ENCODE data around the gene KCNJ8. TPM values are rescaled to one million over a fixed set of nuclear protein-coding genes. Genes with fewer than 3 reads are reported as not detected.
"Not testable (repeated sequence)": the region's sequence is repeated elsewhere in the genome, so short reads cannot be mapped to it uniquely, and the experiment has no call there.

The KCNJ8 gene
- total RNA-seq, 1 donor from 2014 or later: 0.93 TPM

- FAIRE-seq: no peak
- no peaks in the 10 kb centered on the region for H3K4me1 Mint-ChIP-seq (ENCODE audit: low read depth, unreplicated experiment)
- no peak overlapping the region for H2AFZ ChIP-seq (ENCODE audit: low read depth, low read length)
Observed at GRCh38 chr12:21788089-21788983, 13.8 kb upstream of the KCNJ8 start.

DNA sequence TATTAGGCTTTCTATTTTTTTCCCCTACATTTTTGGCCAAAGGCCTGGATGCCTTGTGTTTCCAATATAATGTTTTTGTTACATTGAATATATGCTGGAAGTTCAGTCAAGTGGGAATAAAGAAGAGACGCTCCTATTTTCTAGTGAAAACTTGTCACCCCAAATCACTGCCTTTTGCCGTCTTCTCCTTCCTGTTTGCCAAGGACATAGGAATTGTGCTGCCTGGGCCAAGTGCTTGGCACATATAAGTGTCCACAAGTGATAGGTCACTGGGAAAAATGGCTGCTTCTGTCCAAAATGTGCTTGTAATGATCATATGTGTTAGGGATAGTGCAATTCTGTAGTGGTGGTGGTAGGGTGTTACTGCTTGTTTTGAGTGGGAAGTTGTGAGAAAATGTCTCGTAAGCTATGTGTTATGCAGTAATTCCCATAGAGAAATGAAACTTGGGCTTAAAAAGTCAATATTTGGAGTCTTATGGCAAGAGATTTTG lies 11.6 kb upstream of the KCNJ8 start:
- H3K27ac ChIP-seq (ENCODE audit: low read depth, low read length): no peak overlapping the region
- H3K36me3 Mint-ChIP-seq (ENCODE audit: low read depth, unreplicated experiment): no peaks in the 10 kb centered on the region
- H3K27ac Mint-ChIP-seq (ENCODE audit: unreplicated experiment): no peak overlapping the region
- no peaks in the 10 kb centered on the region for H3K27me3 Mint-ChIP-seq (ENCODE audit: low read depth, unreplicated experiment)
- H3K79me2 ChIP-seq (ENCODE audit: insufficient read depth, low read length): no peaks in the 10 kb centered on the region
- no peaks in the 10 kb centered on the region for H3K27me3 ChIP-seq (ENCODE audit: insufficient read depth, low read length)
- H3K9me3 ChIP-seq (ENCODE audit: insufficient read depth, low read depth, low read length): no peaks in the 10 kb centered on the region
- FAIRE-seq (no peak), DNase-seq (ENCODE audit: low read depth) (no peak)
- TF ChIP-seq EZH2 (IDR thresholded peaks at IDR 0.05; ENCODE audit: insufficient read depth, low read length): no peak
- no peak for TF ChIP-seq CTCF (IDR thresholded peaks at IDR 0.05; ENCODE audit: insufficient read depth, low read depth, low read length)
- H3K4me1 Mint-ChIP-seq (ENCODE audit: low read depth, unreplicated experiment): no peaks in the 10 kb centered on the region
- no peaks in the 10 kb centered on the region for H3K36me3 ChIP-seq (ENCODE audit: insufficient read depth, low read length)
- H3K9me3 Mint-ChIP-seq (ENCODE audit: unreplicated experiment): peaks cover 3% of the 10 kb centered on the region
- H3K4me3 ChIP-seq (ENCODE audit: insufficient read depth, low read depth, low read length): no peak overlapping the region
- no peaks in the 10 kb centered on the region for H3K4me1 ChIP-seq (ENCODE audit: insufficient read depth, low read length)
- no peaks in the 10 kb centered on the region for H4K20me1 ChIP-seq (ENCODE audit: insufficient read depth, low read length)
- H3K4me3 Mint-ChIP-seq (ENCODE audit: unreplicated experiment): no peak overlapping the region
- H3K9ac ChIP-seq (ENCODE audit: low read length): no peak overlapping the region
- no peak overlapping the region for H3K4me2 ChIP-seq (ENCODE audit: low read length)
- no peak overlapping the region for H2AFZ ChIP-seq (ENCODE audit: low read depth, low read length)

More at GRCh38 chr12:21788089-21788983, 13.8 kb upstream of the KCNJ8 start:
- Histone ChIP-seq H3K4me1 (ENCODE audit: insufficient read depth, low read length) (no peaks in the 10 kb centered on the region), H3K4me2 (ENCODE audit: low read length) (no peak overlapping the region), H3K27me3 (ENCODE audit: insufficient read depth, low read length) (no peaks in the 10 kb centered on the region), H3K27ac (ENCODE audit: low read depth, low read length) (no peak overlapping the region), H3K36me3 (ENCODE audit: insufficient read depth, low read length) (no peaks in the 10 kb centered on the region), H3K79me2 (ENCODE audit: insufficient read depth, low read length) (no peaks in the 10 kb centered on the region), H3K9ac (ENCODE audit: low read length) (no peak overlapping the region), H4K20me1 (ENCODE audit: insufficient read depth, low read length) (no peaks in the 10 kb centered on the region), H3K4me3 (ENCODE audit: insufficient read depth, low read depth, low read length) (no peak overlapping the region), H3K9me3 (ENCODE audit: insufficient read depth, low read depth, low read length) (no peaks in the 10 kb centered on the region)
- Mint-ChIP-seq H3K9me3 (ENCODE audit: unreplicated experiment) (peaks cover 10% of the 10 kb centered on the region), H3K27me3 (ENCODE audit: low read depth, unreplicated experiment) (no peaks in the 10 kb centered on the region), H3K36me3 (ENCODE audit: low read depth, unreplicated experiment) (no peaks in the 10 kb centered on the region), H3K4me3 (ENCODE audit: unreplicated experiment) (no peak overlapping the region), H3K27ac (ENCODE audit: unreplicated experiment) (no peak overlapping the region)
- TF ChIP-seq EZH2 (IDR thresholded peaks at IDR 0.05; ENCODE audit: insufficient read depth, low read length): no peak
- no peak for DNase-seq (ENCODE audit: low read depth)

DNA sequence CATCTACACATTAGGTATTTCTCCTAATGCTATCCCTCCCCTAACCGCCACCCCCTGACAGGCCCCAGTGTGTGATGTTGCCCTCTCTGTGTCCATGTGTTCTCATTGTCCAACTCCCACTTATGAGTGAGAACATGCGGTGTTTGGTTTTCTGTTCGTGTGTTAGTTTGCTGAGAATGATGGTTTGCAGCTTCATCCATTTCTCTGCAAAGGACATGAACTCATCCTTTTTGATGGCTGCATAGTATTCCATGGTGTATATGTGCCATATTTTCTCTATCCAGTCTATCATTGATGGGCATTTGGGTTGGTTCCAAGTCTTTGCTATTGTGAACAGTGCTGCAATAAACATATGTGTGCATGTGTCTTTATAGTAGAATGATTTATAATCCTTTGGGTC lies 8.2 kb upstream of the KCNJ8 start:
- H3K36me3 Mint-ChIP-seq (ENCODE audit: low read depth, unreplicated experiment); H3K36me3 ChIP-seq (ENCODE audit: insufficient read depth, low read length); DNase-seq (ENCODE audit: low read depth); H3K4me1 ChIP-seq (ENCODE audit: insufficient read depth, low read length); H3K9ac ChIP-seq (ENCODE audit: low read length); FAIRE-seq; H3K4me2 ChIP-seq (ENCODE audit: low read length); H3K4me3 ChIP-seq (ENCODE audit: insufficient read depth, low read depth, low read length); H3K4me1 Mint-ChIP-seq (ENCODE audit: low read depth, unreplicated experiment); H4K20me1 ChIP-seq (ENCODE audit: insufficient read depth, low read length); H3K27ac ChIP-seq (ENCODE audit: low read depth, low read length); H3K27me3 Mint-ChIP-seq (ENCODE audit: low read depth, unreplicated experiment); H3K9me3 Mint-ChIP-seq (ENCODE audit: unreplicated experiment); H3K4me3 Mint-ChIP-seq (ENCODE audit: unreplicated experiment); H3K79me2 ChIP-seq (ENCODE audit: insufficient read depth, low read length); H3K9me3 ChIP-seq (ENCODE audit: insufficient read depth, low read depth, low read length); H2AFZ ChIP-seq (ENCODE audit: low read depth, low read length); H3K27ac Mint-ChIP-seq (ENCODE audit: unreplicated experiment); H3K27me3 ChIP-seq (ENCODE audit: insufficient read depth, low read length): not testable (repeated sequence)

Data from astrocyte (in vitro differentiated cells and primary cell).